Fibroblast of the aortic adventitia (primary cell): ENCODE results near the gene SPOCK1. TPM values are rescaled to one million over a fixed set of nuclear protein-coding genes. Genes with fewer than 3 reads are reported as not detected.

Experiments
- DNase-seq: peaks from one replicate; pipeline ENCODE4 v3.0.0-alpha.2; 2010; ENCODE audit warnings: low read depth
- H3K4me3 ChIP-seq: 2 replicates; pipeline ENCODE4 v1.5.1; 2011; ENCODE audit warnings: low read depth, mild to moderate bottlenecking, control low read depth, low read length, moderate library complexity
- total RNA-seq: library from RNA; depleted of rRNA; stranded (reverse); fragments of >200 nt; gene quantifications from 2 replicates; pipeline ENCODE4 v1.2.3, GENCODE V29; 2012; ENCODE audit warnings: low replicate concordance
- TF ChIP-seq, protein P1 (sequence below): IDR thresholded peaks from 2 replicates; pipeline ENCODE4 v1.5.1; 2011; ENCODE audit warnings: mild to moderate bottlenecking, low read length, control low read depth, inconsistent platforms; ENCODE audit not compliant: insufficient read depth

SPOCK1 gene
- total RNA-seq, 1 donor: 174 TPM

DNA sequence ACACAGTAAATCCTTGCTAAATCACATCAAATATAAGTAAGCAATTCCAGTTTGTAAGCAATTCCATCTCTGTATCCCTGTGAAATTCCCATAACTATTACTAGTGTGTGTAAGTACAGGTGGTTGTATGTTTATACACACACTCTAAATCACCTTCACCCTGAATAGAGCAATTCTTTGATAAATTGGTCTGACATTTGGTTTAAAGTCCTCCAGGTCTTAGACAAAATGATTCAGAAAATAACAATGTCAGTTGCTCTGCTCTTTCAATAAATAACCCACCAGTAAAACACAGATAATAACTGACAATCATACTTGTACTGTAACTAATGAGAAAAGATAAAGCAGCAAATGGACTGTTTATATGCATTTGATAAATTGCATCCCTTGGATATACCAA is 226.3 kb downstream of the SPOCK1 start:
- no peak overlapping the region for H3K4me3 ChIP-seq
- DNase-seq: no peak
- TF ChIP-seq, protein P1, sequence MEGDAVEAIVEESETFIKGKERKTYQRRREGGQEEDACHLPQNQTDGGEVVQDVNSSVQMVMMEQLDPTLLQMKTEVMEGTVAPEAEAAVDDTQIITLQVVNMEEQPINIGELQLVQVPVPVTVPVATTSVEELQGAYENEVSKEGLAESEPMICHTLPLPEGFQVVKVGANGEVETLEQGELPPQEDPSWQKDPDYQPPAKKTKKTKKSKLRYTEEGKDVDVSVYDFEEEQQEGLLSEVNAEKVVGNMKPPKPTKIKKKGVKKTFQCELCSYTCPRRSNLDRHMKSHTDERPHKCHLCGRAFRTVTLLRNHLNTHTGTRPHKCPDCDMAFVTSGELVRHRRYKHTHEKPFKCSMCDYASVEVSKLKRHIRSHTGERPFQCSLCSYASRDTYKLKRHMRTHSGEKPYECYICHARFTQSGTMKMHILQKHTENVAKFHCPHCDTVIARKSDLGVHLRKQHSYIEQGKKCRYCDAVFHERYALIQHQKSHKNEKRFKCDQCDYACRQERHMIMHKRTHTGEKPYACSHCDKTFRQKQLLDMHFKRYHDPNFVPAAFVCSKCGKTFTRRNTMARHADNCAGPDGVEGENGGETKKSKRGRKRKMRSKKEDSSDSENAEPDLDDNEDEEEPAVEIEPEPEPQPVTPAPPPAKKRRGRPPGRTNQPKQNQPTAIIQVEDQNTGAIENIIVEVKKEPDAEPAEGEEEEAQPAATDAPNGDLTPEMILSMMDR: no peak

DNA sequence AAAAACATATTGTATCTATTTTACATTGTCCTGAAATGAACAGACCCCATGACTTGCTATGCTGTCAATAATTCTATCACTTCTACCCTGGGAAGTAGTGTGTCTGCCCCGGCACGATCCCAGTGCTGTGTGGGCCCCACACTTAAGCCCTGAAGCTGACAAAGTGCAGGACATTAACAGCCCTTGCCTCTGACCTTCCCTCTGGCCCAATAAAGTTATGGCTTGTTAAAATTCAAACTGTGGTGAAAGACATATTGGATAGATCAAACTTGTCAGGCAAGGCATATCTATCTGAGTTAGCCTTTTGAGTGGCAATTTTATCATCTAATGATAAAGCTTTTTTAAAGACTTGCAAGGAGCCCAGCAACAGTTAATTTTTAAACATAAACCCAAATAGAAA is 229.2 kb downstream of the SPOCK1 start:
- no peak overlapping the region for H3K4me3 ChIP-seq
- TF ChIP-seq, protein P1: no peak
- no peak for DNase-seq

DNA sequence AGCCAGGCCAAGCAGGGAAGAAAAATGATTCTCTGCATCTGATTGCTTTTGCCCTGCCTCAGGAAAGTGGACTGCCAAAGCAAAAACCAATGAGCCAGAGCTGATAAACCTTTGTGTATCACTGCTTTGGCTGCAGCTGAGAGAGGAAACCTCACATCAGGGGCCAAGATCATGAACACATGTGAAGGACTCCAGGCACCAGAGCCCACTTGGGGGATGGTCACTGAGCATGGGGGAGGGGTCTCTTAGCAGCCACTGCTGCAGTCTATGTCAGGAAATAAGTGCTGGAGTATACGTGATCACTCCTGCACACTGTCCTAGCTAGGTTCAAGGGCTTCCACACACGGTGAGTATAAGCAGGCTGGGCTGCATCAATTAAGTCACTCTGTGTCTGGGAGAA is 229.9 kb downstream of the SPOCK1 start:
- no peak overlapping the region for H3K4me3 ChIP-seq
- no peak for DNase-seq

DNA sequence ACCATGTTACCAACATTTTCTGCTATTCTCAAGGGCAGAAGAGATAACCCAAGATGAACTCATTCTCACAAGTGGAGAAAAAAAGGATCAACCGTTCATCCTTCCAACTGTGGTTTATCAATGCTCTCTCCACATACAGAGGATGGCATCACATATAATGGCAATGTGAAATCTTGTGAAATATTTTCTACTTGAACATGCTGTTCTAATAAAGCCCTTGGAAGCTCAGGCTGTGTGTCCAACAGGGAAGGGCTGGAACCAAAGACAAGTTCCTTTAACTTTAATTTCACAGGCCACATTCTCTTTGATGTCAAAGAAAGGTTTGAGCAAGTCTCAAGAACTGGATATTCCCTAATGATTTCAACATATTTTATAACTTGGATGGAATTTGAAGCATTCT is 230.5 kb downstream of the SPOCK1 start:
- DNase-seq: no peak
- no peak overlapping the region for H3K4me3 ChIP-seq
- TF ChIP-seq, protein P1: no peak

More for the DNA sequence above, 229.9 kb downstream of the SPOCK1 start:
- TF ChIP-seq, protein P1: no peak

DNA sequence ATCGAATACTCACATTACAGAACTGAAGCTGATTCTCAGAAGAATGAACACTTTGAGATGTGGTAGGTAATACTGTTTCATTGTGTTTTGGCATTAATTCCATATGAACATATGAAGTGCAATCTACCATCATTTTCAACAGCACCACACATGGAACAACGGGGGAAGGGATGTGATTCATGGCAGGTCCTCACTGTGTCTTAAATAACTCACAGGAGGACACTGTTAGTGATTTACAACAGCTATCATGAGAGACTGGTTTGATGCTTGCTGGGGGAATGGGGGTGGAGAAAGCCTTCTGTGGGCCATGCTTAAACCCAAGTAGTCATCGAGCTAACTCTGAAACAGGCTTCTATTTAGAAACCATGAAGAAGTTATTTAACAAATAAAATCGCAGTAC is 232.9 kb downstream of the SPOCK1 start:
- DNase-seq: no peak
- TF ChIP-seq, protein P1: no peak
- H3K4me3 ChIP-seq: no peak overlapping the region

DNA sequence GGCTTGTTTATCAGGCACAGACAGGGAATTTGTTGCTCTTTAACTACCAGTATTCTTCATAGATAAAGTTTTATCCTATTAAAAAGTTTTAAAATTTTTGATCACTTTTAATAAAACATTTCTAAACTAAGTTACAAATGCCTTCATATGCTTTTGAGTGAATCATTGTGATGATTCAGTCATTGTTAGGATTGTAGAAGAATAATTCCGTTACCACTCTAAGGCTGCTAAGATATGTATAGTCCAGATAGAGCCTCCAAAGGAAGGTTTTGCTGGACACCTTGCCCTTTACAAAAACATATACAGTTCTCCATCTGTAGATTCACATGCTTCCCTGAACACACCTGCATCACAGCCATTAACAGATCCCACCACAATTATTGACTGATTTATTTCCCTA is 233.7 kb downstream of the SPOCK1 start:
- H3K4me3 ChIP-seq: no peak overlapping the region
- no peak for DNase-seq
- TF ChIP-seq, protein P1: no peak

DNA sequence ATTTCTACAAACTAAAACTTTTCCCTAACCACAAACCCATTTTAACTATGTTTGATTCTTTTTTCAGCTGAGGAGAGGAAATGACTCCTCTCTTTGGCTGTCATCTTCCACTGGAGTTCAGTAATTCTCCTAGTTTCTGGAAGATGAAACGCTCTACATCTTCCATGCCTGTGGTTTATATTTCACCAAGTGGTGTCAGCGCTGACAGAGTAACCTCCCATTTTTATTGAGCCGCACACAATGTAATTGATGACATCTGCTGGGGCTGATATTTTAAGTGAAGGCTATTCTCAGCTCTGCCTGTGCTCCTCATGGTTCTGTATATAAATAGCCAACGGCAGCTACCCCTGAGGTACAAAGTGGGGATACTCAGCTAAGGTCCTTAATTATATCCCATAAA is 234.6 kb downstream of the SPOCK1 start:
- H3K4me3 ChIP-seq: no peak overlapping the region
- peak; percentile 82 for DNase-seq
- TF ChIP-seq, protein P1: no peak
